Measurements from ENCODE around the gene RFNG.
A peak's percentile ranks its signal among the peaks of the same experiment; 100 is the strongest.

DNA sequence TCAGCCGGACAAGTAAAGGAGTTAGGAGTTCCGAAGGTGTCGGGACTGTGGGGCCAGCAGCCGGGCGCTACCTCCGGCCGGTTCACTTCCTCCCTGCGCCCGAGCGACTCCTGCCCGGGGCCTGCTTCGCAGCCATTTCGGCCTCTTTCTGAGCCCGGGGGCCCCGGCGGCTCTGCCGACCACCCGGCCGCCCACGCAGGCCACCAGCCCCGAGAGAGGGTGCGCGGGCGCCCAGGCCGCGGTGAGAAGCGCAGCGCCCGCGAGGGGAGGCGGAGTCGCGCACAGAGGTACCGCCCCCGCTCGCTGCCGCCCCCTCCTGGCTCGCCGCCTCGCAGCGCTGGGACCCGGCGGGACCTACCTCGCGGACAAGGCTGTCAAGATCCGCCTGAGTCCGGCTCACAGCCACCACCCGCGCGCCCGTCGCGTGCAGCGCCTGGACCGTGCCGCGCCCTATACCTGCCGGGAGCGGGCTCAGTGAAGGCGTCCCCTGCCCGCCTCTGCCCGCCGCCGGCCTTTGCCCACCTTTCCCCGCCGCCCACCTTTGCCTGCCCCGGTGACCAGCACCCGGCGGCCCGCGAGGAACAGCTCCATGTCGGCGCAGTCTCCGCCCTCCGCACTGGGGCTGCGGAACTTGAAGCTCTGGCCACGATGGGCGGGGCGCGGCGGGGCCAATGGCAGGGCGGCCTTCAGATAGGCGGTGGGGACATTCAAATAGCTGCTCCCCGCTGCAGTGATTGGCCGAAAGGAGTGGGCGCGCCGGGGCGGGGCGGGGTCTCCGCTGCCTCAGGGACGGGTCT lies 14.3 kb downstream of the RFNG start, which contains the start of gene DCXR:
- TF ChIP-seq, protein P1, sequence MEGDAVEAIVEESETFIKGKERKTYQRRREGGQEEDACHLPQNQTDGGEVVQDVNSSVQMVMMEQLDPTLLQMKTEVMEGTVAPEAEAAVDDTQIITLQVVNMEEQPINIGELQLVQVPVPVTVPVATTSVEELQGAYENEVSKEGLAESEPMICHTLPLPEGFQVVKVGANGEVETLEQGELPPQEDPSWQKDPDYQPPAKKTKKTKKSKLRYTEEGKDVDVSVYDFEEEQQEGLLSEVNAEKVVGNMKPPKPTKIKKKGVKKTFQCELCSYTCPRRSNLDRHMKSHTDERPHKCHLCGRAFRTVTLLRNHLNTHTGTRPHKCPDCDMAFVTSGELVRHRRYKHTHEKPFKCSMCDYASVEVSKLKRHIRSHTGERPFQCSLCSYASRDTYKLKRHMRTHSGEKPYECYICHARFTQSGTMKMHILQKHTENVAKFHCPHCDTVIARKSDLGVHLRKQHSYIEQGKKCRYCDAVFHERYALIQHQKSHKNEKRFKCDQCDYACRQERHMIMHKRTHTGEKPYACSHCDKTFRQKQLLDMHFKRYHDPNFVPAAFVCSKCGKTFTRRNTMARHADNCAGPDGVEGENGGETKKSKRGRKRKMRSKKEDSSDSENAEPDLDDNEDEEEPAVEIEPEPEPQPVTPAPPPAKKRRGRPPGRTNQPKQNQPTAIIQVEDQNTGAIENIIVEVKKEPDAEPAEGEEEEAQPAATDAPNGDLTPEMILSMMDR (IDR thresholded peaks at IDR 0.05; ENCODE audit: low read depth, low read length), result peak; percentile 58
- peak; percentile 95 for TF ChIP-seq POLR2A (IDR thresholded peaks at IDR 0.05; ENCODE audit: extremely low read depth, insufficient read length)

Measured in NB4 (cell line).